ENCODE measurements around the gene IFT80. TPM values are rescaled to one million over a fixed set of nuclear protein-coding genes. Genes with fewer than 3 reads are reported as not detected.

The IFT80 gene
- polyA plus RNA-seq, 1 of the 3 experiments (the other 2 are of a cell fraction) = 10.5 TPM

DNA sequence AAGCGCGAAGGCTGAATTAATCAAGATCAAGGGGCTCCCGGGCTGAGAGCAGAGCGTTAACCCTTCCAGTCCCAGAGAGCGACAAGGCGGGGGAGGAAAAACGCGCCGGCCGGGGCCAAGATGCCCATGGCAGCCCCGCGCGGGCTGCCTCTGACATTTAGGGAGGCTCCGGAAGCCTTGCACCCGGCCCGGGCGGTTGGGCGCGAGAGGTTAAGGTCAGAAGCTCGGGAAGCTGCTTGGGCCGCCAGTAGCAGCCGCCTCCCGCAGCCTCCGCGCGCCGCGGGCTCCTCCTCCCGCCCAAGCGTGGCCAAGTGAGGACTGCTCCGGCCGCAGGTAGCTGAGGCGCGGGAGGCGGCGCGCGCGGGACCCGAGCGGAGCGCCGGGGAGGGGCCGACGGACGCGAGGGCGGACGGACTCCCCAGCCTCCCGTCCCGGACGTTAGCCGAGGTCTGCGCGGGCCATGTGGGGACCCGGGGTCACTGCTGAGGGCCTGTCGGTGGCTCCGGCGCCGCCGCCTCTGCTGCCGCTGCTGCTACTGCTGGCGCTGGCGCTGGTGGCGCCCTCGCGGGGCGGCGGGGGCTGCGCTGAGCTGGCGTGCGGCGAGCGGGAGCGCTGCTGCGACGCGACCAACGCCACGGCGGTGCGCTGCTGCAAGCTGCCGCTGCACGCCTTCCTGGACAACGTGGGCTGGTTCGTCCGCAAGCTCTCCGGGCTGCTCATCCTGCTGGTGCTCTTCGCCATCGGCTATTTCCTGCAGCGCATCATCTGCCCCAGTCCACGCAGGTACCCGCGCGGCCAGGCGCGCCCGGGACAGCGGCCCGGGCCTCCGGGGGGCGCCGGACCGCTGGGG lies 173.6 kb downstream of the IFT80 start, which contains the start of gene C3orf80:
TSS of gene C3orf80 (plus strand) at position 247 of the 850 bp plus-strand sequence. CDS start at position 461, 214 bp downstream.
- CTCF ChIA-PET = interaction anchor here (0.7 to 4.2 kb wide), 16 partner anchors 10 to 225 kb away, joined by 3 to 23 read pairs (median 4); partner anchors contain the start of gene TRIM59
- H3K9me2 ChIP-seq = no peaks in the 10 kb centered on the region
- no peak within 1 kb of the TSS for H3K27ac ChIP-seq (ENCODE audit: low read depth in 2 of 2, low read length in 1 of 2)
- H3K4me2 ChIP-seq = peak within 1 kb of the TSS; percentile 88
- POLR2A ChIA-PET = interaction anchor here (1.7 kb wide), 1 partner anchor 176 kb away, joined by 3 read pairs; no protein-coding TSS in a partner anchor
- no peak within 1 kb of the TSS for H3K9ac ChIP-seq
- peak within 1 kb of the TSS; percentile 54 to 63 for H3K4me3 ChIP-seq (ENCODE audit: low read depth in 2 of 2, low read length in 1 of 2)
- TF ChIP-seq TCF12 (IDR thresholded peaks at IDR 0.05) = no peak
- no peak for TF ChIP-seq RXRA (IDR thresholded peaks at IDR 0.05; ENCODE audit: borderline replicate concordance, low read depth)
- TF ChIP-seq TAF1 (IDR thresholded peaks at IDR 0.05; ENCODE audit: borderline replicate concordance, low read depth, low read length) = no peak
- TF ChIP-seq MXI1 (IDR thresholded peaks at IDR 0.05; ENCODE audit: low read depth, low read length) = peak; percentile 76; the same call in 1 of the 2 replicates
- no peak for TF ChIP-seq SMC3 (IDR thresholded peaks at IDR 0.05; ENCODE audit: low read depth, low read length)
- TF ChIP-seq, protein P1, sequence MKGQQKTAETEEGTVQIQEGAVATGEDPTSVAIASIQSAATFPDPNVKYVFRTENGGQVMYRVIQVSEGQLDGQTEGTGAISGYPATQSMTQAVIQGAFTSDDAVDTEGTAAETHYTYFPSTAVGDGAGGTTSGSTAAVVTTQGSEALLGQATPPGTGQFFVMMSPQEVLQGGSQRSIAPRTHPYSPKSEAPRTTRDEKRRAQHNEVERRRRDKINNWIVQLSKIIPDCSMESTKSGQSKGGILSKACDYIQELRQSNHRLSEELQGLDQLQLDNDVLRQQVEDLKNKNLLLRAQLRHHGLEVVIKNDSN (IDR thresholded peaks at IDR 0.05; ENCODE audit: borderline replicate concordance, low read depth) = no peak
- TF ChIP-seq, protein P2, sequence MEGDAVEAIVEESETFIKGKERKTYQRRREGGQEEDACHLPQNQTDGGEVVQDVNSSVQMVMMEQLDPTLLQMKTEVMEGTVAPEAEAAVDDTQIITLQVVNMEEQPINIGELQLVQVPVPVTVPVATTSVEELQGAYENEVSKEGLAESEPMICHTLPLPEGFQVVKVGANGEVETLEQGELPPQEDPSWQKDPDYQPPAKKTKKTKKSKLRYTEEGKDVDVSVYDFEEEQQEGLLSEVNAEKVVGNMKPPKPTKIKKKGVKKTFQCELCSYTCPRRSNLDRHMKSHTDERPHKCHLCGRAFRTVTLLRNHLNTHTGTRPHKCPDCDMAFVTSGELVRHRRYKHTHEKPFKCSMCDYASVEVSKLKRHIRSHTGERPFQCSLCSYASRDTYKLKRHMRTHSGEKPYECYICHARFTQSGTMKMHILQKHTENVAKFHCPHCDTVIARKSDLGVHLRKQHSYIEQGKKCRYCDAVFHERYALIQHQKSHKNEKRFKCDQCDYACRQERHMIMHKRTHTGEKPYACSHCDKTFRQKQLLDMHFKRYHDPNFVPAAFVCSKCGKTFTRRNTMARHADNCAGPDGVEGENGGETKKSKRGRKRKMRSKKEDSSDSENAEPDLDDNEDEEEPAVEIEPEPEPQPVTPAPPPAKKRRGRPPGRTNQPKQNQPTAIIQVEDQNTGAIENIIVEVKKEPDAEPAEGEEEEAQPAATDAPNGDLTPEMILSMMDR (IDR thresholded peaks at IDR 0.05) = peak; percentile 26; the same call in 1 of the 2 replicates
- H2AFZ ChIP-seq (ENCODE audit: low read depth) = peak within 1 kb of the TSS; percentile 81
- H3K27me3 ChIP-seq (ENCODE audit: insufficient read depth) = peaks cover 23% of the 10 kb centered on the region
- WGBS (ENCODE audit: low lambda C conversion rate) = 2% methylated on average over 38 of the region's 104 CpGs
- H3K4me1 ChIP-seq (ENCODE audit: control insufficient read depth in 1 of 2, insufficient read depth in 2 of 2, low read depth in 1 of 2, low read length in 1 of 2) = peaks cover 0 to 12% of the 10 kb centered on the region in 2 experiments; a peak in 1 of 4 replicates
- H3F3A ChIP-seq (replicated peaks; ENCODE audit: insufficient read depth) = peaks cover 7% of the 10 kb centered on the region
- peak; percentile 86 for DNase-seq
- H4K20me1 ChIP-seq (ENCODE audit: insufficient read depth) = no peaks in the 10 kb centered on the region
- H3K36me3 ChIP-seq (replicated peaks in 1 of 2; ENCODE audit: control insufficient read depth in 1 of 2, insufficient read depth in 2 of 2, low read length in 1 of 2) = no peaks in the 10 kb centered on the region
- H3K79me2 ChIP-seq (ENCODE audit: insufficient read depth) = no peaks in the 10 kb centered on the region
- H3K9me3 ChIP-seq = no peaks in the 10 kb centered on the region

DNA sequence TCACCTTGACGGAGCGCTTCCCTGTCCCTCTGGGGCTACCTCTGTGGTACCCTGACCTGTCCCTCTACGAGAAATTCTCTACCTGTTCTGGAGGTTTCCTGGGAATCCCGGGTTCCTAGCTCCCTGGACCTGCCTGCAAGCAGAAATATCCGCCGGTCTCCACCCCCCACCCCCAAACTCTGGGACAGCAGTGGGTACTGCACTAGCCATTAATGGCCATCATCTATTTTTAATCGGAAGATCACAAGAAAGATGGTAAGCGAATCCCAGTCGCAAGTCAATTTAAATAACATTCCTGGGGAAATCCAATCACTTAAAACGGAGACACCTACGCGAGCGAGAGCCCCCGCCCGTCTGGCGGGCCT lies 174.2 kb downstream of the IFT80 start:
- no peaks in the 10 kb centered on the region for H3K79me2 ChIP-seq (ENCODE audit: insufficient read depth)
- peaks cover 0 to 12% of the 10 kb centered on the region in 2 experiments; a peak in 1 of 4 replicates for H3K4me1 ChIP-seq (ENCODE audit: control insufficient read depth in 1 of 2, insufficient read depth in 2 of 2, low read depth in 1 of 2, low read length in 1 of 2)
- ChIA-PET CTCF (interaction anchor here (1.0 to 4.2 kb wide), 9 partner anchors 9 to 214 kb away, joined by 3 to 23 read pairs (median 6); no protein-coding TSS in a partner anchor), POLR2A (interaction anchor here (1.7 kb wide), 1 partner anchor 177 kb away, joined by 3 read pairs; no protein-coding TSS in a partner anchor)
- H3K9me2 ChIP-seq = no peaks in the 10 kb centered on the region
- H3F3A ChIP-seq (replicated peaks; ENCODE audit: insufficient read depth) = peaks cover 7% of the 10 kb centered on the region
- no peaks in the 10 kb centered on the region for H4K20me1 ChIP-seq (ENCODE audit: insufficient read depth)
- no peaks in the 10 kb centered on the region for H3K36me3 ChIP-seq (replicated peaks in 1 of 2; ENCODE audit: control insufficient read depth in 1 of 2, insufficient read depth in 2 of 2, low read length in 1 of 2)
- DNase-seq = no peak
- no peak overlapping the region for H3K9ac ChIP-seq
- H3K27me3 ChIP-seq (ENCODE audit: insufficient read depth) = peaks cover 23% of the 10 kb centered on the region
- peak overlapping the region; percentile 88 for H3K4me2 ChIP-seq
- TF ChIP-seq, protein P3, sequence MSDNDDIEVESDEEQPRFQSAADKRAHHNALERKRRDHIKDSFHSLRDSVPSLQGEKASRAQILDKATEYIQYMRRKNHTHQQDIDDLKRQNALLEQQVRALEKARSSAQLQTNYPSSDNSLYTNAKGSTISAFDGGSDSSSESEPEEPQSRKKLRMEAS (IDR thresholded peaks at IDR 0.05; ENCODE audit: low read depth) = no peak
- TF ChIP-seq, protein P4, sequence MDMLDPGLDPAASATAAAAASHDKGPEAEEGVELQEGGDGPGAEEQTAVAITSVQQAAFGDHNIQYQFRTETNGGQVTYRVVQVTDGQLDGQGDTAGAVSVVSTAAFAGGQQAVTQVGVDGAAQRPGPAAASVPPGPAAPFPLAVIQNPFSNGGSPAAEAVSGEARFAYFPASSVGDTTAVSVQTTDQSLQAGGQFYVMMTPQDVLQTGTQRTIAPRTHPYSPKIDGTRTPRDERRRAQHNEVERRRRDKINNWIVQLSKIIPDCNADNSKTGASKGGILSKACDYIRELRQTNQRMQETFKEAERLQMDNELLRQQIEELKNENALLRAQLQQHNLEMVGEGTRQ (IDR thresholded peaks at IDR 0.05; ENCODE audit: borderline replicate concordance, low read depth, low read length) = no peak
- no peak for TF ChIP-seq NRF1 (IDR thresholded peaks at IDR 0.05; ENCODE audit: low read depth, low read length)
- H3K9me3 ChIP-seq = no peaks in the 10 kb centered on the region
- peak overlapping the region; percentile 81; the same call in 1 of the 2 replicates for H2AFZ ChIP-seq (ENCODE audit: low read depth)
- no peak overlapping the region for H3K27ac ChIP-seq (ENCODE audit: low read depth in 2 of 2, low read length in 1 of 2)
- 39% methylated on average over 16 of the region's 16 CpGs for WGBS (ENCODE audit: low lambda C conversion rate)
- peak overlapping the region; percentile 54 to 63; a peak in 3 of 4 replicates for H3K4me3 ChIP-seq (ENCODE audit: low read depth in 2 of 2, low read length in 1 of 2)
